Endothelial cell of umbilical vein (primary cell): ENCODE measurements around the gene INPP5A. TPM values are rescaled to one million over a fixed set of nuclear protein-coding genes. Genes with fewer than 3 reads are reported as not detected.

Source experiments
- BruUV-seq: library from RNA; stranded (reverse); fragments of 400-500 nt; replicated peaks from 2 replicates; lab custom pipeline; 2021; lab: Mats Ljungman, UMichigan
- CTCF ChIA-PET: fragments of 300-600, 350-600 bp; sonication (Branson Sonifier 250); formaldehyde crosslinking; loops from one replicate; lab custom pipeline; 2021; ENCODE audit warnings: antibody characterized with exemption, inconsistent platforms; lab: Charles Lee
- POLR2A ChIA-PET: fragments of 300-600, 350-600 bp; sonication (Branson Sonifier 250); formaldehyde crosslinking; loops from one replicate; lab custom pipeline; 2021; ENCODE audit warnings: antibody characterized with exemption, inconsistent platforms; lab: Charles Lee
- DNase-seq: peaks from one replicate; pipeline ENCODE4 v3.0.0-alpha.2; 2011; ENCODE audit warnings: low read depth, low spot score
- FAIRE-seq: peaks from 2 replicates; lab custom pipeline; 2011; peaks lifted over from hg19 to GRCh38; lab: Jason Lieb, UNC
- H2AFZ ChIP-seq: 2 replicates; pipeline ENCODE4 v1.6.0; 2012; ENCODE audit warnings: low read depth, low read length, control low read depth, inconsistent platforms
- H3K27ac ChIP-seq: 2 replicates; pipeline ENCODE4 v1.5.1; 2011; ENCODE audit warnings: low read depth, mild to moderate bottlenecking, control low read depth, low read length, moderate library complexity; ENCODE audit not compliant: insufficient read depth
- H3K27me3 ChIP-seq, 2 experiments: 2 replicates each; pipeline versions ENCODE4 v1.6.0 to v1.6.1; 2011; ENCODE audit warnings: low read length in 2 of 2, mixed read lengths in 1 of 2; ENCODE audit not compliant: control insufficient read depth in 2 of 2, insufficient read depth in 2 of 2
- H3K36me3 ChIP-seq, 2 experiments: 2 replicates in 1 of 2; 3 replicates in 1 of 2; pipeline ENCODE4 v1.5.1; 2011; ENCODE audit warnings: low read length in 2 of 2, mild to moderate bottlenecking in 1 of 2, moderate library complexity in 1 of 2; ENCODE audit not compliant: control insufficient read depth in 2 of 2, insufficient read depth in 2 of 2; ENCODE audit errors: extremely low read depth in 1 of 2
- H3K4me1 ChIP-seq: 3 replicates; pipeline ENCODE4 v1.5.1; 2011; ENCODE audit warnings: mild to moderate bottlenecking, low read length; ENCODE audit not compliant: control insufficient read depth, insufficient read depth; ENCODE audit errors: extremely low read depth
- H3K4me2 ChIP-seq: 2 replicates; pipeline ENCODE4 v1.6.1; 2011; ENCODE audit warnings: low read length, control low read depth, mixed read lengths; ENCODE audit not compliant: insufficient read depth
- H3K4me3 ChIP-seq, 3 experiments: fragments of 200-600 bp in 1 of 3; sonication (generic), shearing (Covaris generic) in 1 of 3; replicated peaks in 1 of 3; 2 replicates each; pipeline ENCODE4 v1.5.1; 2011 to 2016; ENCODE audit warnings: control low read depth in 3 of 3, low read length in 3 of 3, mild to moderate bottlenecking in 2 of 3, inconsistent platforms in 1 of 3, low read depth in 1 of 3, moderate library complexity in 1 of 3; ENCODE audit not compliant: insufficient read depth in 1 of 3
- H3K79me2 ChIP-seq: 2 replicates; pipeline ENCODE4 v1.6.0; 2012; ENCODE audit warnings: low read length, inconsistent platforms; ENCODE audit not compliant: control insufficient read depth, insufficient read depth
- H3K9ac ChIP-seq: replicated peaks from 2 replicates; pipeline ENCODE3; 2011; ENCODE audit warnings: low read length, control low read depth; ENCODE audit not compliant: insufficient read depth; ENCODE audit errors: extremely low read depth
- H3K9me1 ChIP-seq: replicated peaks from 3 replicates; pipeline ENCODE4 v1.6.0; 2011; ENCODE audit warnings: mild to moderate bottlenecking, low read length; ENCODE audit not compliant: control insufficient read depth, insufficient read depth; ENCODE audit errors: extremely low read depth
- H3K9me3 ChIP-seq: replicated peaks from 2 replicates; pipeline ENCODE4 v1.5.1; 2012; ENCODE audit warnings: low read length, inconsistent platforms; ENCODE audit not compliant: control insufficient read depth, insufficient read depth
- H4K20me1 ChIP-seq: replicated peaks from 2 replicates; pipeline ENCODE3; 2011; ENCODE audit warnings: mild to moderate bottlenecking, low read length; ENCODE audit not compliant: control insufficient read depth, insufficient read depth; ENCODE audit errors: extremely low read depth
- EZH2 ChIP-seq: IDR thresholded peaks from 2 replicates; pipeline ENCODE4 v1.6.1; 2012; ENCODE audit warnings: borderline replicate concordance, low read depth, mild to moderate bottlenecking, moderate library complexity, low read length, inconsistent platforms; ENCODE audit not compliant: severe bottlenecking
- FOS ChIP-seq: IDR thresholded peaks from 2 replicates; pipeline ENCODE4 v1.6.1; 2011; ENCODE audit warnings: mild to moderate bottlenecking, low read length, moderate library complexity, borderline replicate concordance; ENCODE audit not compliant: insufficient read depth
- GATA2 ChIP-seq: IDR thresholded peaks from 2 replicates; pipeline ENCODE4 v1.7.0; 2011; ENCODE audit warnings: low read depth, mild to moderate bottlenecking, moderate library complexity, mixed read lengths, low read length; ENCODE audit not compliant: insufficient read length, insufficient read depth
- JUN ChIP-seq: IDR thresholded peaks from 2 replicates; pipeline ENCODE4 v1.6.1; 2011; ENCODE audit warnings: borderline replicate concordance, low read depth; ENCODE audit not compliant: insufficient read length, insufficient read depth
- MYC ChIP-seq: IDR thresholded peaks from one replicate; pipeline ENCODE4 v1.6.1; 2011; ENCODE audit warnings: mild to moderate bottlenecking, low read depth, low read length
- POLR2A ChIP-seq: IDR thresholded peaks from 2 replicates; pipeline ENCODE4 v1.6.1; 2012; ENCODE audit warnings: low read depth, mild to moderate bottlenecking, control low read depth, low read length
- POLR2AphosphoS5 ChIP-seq: IDR thresholded peaks from 2 replicates; pipeline ENCODE4 v1.6.1; 2012; ENCODE audit warnings: low read depth, mild to moderate bottlenecking, control low read depth, low read length, moderate library complexity; ENCODE audit not compliant: insufficient read depth
- dilution Hi-C: fragments of 300-500 bp; cut with MboI; formaldehyde crosslinking; loops from one replicate; pipeline ENCODE4 v1.15.0; 2019; ENCODE audit warnings: low sequenced_read_pairs; ENCODE audit not compliant: extremely low pct_ligation_motif_present
- intact Hi-C: fragments of 100-400 bp; cut with micrococcal nuclease; formaldehyde crosslinking; loops from one replicate; pipeline ENCODE4 v1.10.0; 2022
- polyA plus RNA-seq, 4 experiments: library from polyadenylated mRNA; depleted of rRNA in 3 of 4; stranded (reverse) in 3 of 4; unstranded in 1 of 4; fragments of >200 nt; gene quantifications; 2 replicates each; pipeline versions ENCODE4 v1.2.1 to v1.2.3, GENCODE V29; 2011 to 2012; ENCODE audit warnings: missing spikeins in 1 of 4
- total RNA-seq: library from RNA; stranded (reverse); gene quantifications from 2 replicates; pipeline ENCODE4 v1.2.3, GENCODE V29; 2021
- TF ChIP-seq, protein P1 (sequence below), 2 donors: IDR thresholded peaks; 1 replicate in 1 of 2; 2 replicates in 1 of 2; pipeline ENCODE4 v1.5.1; 2011; ENCODE audit warnings: low read length in 2 of 2, mild to moderate bottlenecking in 2 of 2, moderate library complexity in 2 of 2, control low read depth in 1 of 2, inconsistent platforms in 1 of 2, low read depth in 1 of 2; ENCODE audit not compliant: insufficient read depth in 1 of 2; ENCODE audit errors: extremely low read depth in 1 of 2
- TF ChIP-seq, protein P2 (sequence below): IDR thresholded peaks from 2 replicates; pipeline ENCODE4 v1.6.1; 2011; ENCODE audit not compliant: insufficient read depth, insufficient read length

The INPP5A gene
- total and polyA plus RNA-seq, 2 donors (not counting 3 experiments of a cell fraction or from before 2014, with no cell fraction given), result 22.9 to 33.2 TPM

DNA sequence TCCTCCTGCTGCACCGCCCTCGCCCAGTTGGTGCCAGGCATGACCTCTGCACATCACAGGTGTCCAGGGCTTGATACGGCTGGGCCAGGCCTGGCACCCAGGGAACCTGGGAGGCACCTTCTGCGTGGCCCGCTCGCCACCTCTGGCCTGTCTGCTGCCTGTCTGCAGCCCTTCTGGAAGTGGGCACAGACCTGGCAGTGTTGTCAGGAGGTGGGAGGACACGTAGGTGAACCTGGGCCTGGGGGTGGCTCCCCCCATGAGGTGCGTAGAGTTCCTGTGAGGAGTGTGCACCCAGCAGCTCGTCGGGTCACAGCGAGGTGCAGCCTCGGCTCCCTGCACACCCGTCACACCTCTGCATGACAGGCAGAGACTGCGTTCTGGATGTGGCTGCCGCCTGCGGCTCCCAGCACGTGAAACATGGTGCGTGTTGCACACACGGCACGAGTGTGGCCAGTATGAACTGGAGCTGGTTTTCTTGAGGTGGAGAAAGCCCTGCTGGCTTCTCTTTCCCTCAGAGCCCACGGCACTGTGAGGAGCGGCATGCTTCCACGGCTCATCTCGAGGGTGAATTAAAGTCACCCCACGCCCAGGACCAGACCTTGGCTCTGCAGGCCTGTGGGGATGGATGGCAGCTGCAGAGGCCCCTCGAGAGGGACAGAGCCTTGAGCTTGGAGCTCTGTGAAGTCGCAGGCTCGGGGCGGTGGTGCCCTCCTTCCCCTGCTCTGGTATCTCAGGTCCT is 24.8 kb downstream of the INPP5A start:
- no peaks in the 10 kb centered on the region for H3K4me1 ChIP-seq
- intact Hi-C loops (no loop called here), dilution Hi-C loops (no loop called here)
- no peaks in the 10 kb centered on the region for H3K27me3 ChIP-seq
- H4K20me1 ChIP-seq, result peaks cover 4% of the 10 kb centered on the region
- peaks cover 1% of the 10 kb centered on the region for H3K79me2 ChIP-seq
- H2AFZ ChIP-seq, result no peak overlapping the region
- TF ChIP-seq, protein P1, sequence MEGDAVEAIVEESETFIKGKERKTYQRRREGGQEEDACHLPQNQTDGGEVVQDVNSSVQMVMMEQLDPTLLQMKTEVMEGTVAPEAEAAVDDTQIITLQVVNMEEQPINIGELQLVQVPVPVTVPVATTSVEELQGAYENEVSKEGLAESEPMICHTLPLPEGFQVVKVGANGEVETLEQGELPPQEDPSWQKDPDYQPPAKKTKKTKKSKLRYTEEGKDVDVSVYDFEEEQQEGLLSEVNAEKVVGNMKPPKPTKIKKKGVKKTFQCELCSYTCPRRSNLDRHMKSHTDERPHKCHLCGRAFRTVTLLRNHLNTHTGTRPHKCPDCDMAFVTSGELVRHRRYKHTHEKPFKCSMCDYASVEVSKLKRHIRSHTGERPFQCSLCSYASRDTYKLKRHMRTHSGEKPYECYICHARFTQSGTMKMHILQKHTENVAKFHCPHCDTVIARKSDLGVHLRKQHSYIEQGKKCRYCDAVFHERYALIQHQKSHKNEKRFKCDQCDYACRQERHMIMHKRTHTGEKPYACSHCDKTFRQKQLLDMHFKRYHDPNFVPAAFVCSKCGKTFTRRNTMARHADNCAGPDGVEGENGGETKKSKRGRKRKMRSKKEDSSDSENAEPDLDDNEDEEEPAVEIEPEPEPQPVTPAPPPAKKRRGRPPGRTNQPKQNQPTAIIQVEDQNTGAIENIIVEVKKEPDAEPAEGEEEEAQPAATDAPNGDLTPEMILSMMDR (IDR thresholded peaks at IDR 0.05; ENCODE audit: extremely low read depth in 1 of 2, insufficient read depth in 1 of 2, low read depth in 1 of 2, low read length in 2 of 2), result no peak
- no peak for TF ChIP-seq FOS
- no peak for TF ChIP-seq GATA2
- no peak for TF ChIP-seq JUN
- no peak for TF ChIP-seq EZH2
- TF ChIP-seq, protein P2, sequence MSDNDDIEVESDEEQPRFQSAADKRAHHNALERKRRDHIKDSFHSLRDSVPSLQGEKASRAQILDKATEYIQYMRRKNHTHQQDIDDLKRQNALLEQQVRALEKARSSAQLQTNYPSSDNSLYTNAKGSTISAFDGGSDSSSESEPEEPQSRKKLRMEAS, result no peak
- TF ChIP-seq POLR2A, result no peak
- TF ChIP-seq MYC, result no peak
- TF ChIP-seq POLR2AphosphoS5, result no peak
- no peak overlapping the region for H3K4me3 ChIP-seq
- H3K27ac ChIP-seq, result no peak overlapping the region
- no TSS peak for BruUV-seq
- no peak overlapping the region for H3K4me2 ChIP-seq
- POLR2A ChIA-PET, result no interaction called here
- H3K9me1 ChIP-seq, result no peaks in the 10 kb centered on the region
- FAIRE-seq, result no peak
- no peak overlapping the region for H3K9ac ChIP-seq
- CTCF ChIA-PET, result no interaction called here
- DNase-seq, result no peak
- H3K9me3 ChIP-seq, result no peaks in the 10 kb centered on the region
- H3K36me3 ChIP-seq, result no peaks in the 10 kb centered on the region
